GM06990 (cell line): ENCODE measurements around the gene SOD3.

ENCODE experiments used
- DNase-seq: peaks from one replicate; pipeline ENCODE4 v3.0.0-alpha.2; 2011; ENCODE audit not compliant: insufficient read length; ENCODE audit errors: extremely low read depth
- H3K27me3 ChIP-seq: replicated peaks from 2 replicates; pipeline ENCODE4 v1.6.0; 2011; ENCODE audit warnings: low read length; ENCODE audit not compliant: control insufficient read depth, insufficient read depth
- H3K36me3 ChIP-seq: 2 replicates; pipeline ENCODE4 v1.5.1; 2011; ENCODE audit warnings: low read length; ENCODE audit not compliant: control insufficient read depth, insufficient read depth
- H3K4me3 ChIP-seq: replicated peaks from 2 replicates; pipeline ENCODE4 v1.5.1; 2011; ENCODE audit warnings: low read depth, mild to moderate bottlenecking, control low read depth, low read length
- CTCF ChIP-seq: IDR thresholded peaks from 2 replicates; pipeline ENCODE4 v1.5.1; 2011; ENCODE audit warnings: low read length, control low read depth, mild to moderate bottlenecking, inconsistent platforms; ENCODE audit not compliant: insufficient read depth, poor library complexity, severe bottlenecking

The SOD3 gene

GRCh38 chr4:24837336-24837735 lies 42.0 kb downstream of the SOD3 start:
- H3K4me3 ChIP-seq, result no peak overlapping the region
- no peak for DNase-seq

GRCh38 chr4:24837781-24838180 lies 42.4 kb downstream of the SOD3 start:
- H3K4me3 ChIP-seq, result no peak overlapping the region
- H3K27me3 ChIP-seq, result no peaks in the 10 kb centered on the region; the same call in 1 of the 2 replicates
- DNase-seq, result no peak
- no peak for TF ChIP-seq CTCF
- H3K36me3 ChIP-seq, result no peaks in the 10 kb centered on the region

More at GRCh38 chr4:24837336-24837735, 42.0 kb downstream of the SOD3 start:
- H3K36me3 ChIP-seq, result no peaks in the 10 kb centered on the region
- no peaks in the 10 kb centered on the region; the same call in 1 of the 2 replicates for H3K27me3 ChIP-seq
- TF ChIP-seq CTCF, result no peak

GRCh38 chr4:24840362-24840761 lies 45.0 kb downstream of the SOD3 start:
- no peaks in the 10 kb centered on the region for H3K36me3 ChIP-seq
- TF ChIP-seq CTCF, result no peak
- no peak overlapping the region for H3K4me3 ChIP-seq
- H3K27me3 ChIP-seq, result no peaks in the 10 kb centered on the region; the same call in 1 of the 2 replicates
- DNase-seq, result no peak

- H3K27me3 ChIP-seq, result no peaks in the 10 kb centered on the region; the same call in 1 of the 2 replicates
- no peak for TF ChIP-seq CTCF
- no peaks in the 10 kb centered on the region for H3K36me3 ChIP-seq
- no peak overlapping the region for H3K4me3 ChIP-seq
- DNase-seq, result no peak
Measured at GRCh38 chr4:24840826-24841543, 45.6 kb downstream of the SOD3 start.

GRCh38 chr4:24842356-24842755 lies 47.0 kb downstream of the SOD3 start:
- TF ChIP-seq CTCF, result no peak
- no peaks in the 10 kb centered on the region for H3K36me3 ChIP-seq
- no peaks in the 10 kb centered on the region; the same call in 1 of the 2 replicates for H3K27me3 ChIP-seq
- no peak overlapping the region for H3K4me3 ChIP-seq
- no peak for DNase-seq
